AG09319 (cell line): Measurements from ENCODE around the gene NAA11.

ENCODE experiments used
- DNase-seq: peaks from one replicate; pipeline ENCODE4 v3.0.0-alpha.2; 2010; ENCODE audit warnings: low read depth; ENCODE audit errors: extremely low read depth
- CTCF ChIP-seq: IDR thresholded peaks from 2 replicates; pipeline ENCODE4 v1.5.1; 2011; ENCODE audit warnings: low read depth, mild to moderate bottlenecking, inconsistent platforms, low read length, moderate library complexity

NAA11 gene

GRCh38 chr4:79358438-79358837, 32.6 kb upstream of the NAA11 start:
- no peak for TF ChIP-seq CTCF
- no peak for DNase-seq

DNA sequence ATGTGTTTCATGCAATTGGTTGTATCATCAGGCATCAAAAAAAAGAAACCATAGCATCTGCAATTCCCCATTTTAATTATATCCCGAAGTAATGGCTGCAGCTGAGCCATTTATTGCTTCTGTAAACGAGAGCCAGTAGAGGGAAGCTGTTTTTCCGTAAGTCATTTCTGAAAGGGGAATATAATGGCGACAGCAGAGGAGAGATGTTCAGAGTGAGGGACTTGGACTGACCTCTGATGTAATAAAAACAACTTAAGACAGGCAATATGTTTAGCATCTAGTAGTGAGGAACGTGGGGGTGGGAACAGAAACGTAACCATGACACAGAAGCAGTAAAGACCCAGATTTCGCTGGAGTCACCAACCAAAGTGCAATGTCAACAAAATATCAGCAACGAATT, 31.5 kb upstream of the NAA11 start:
- no peak for DNase-seq
- TF ChIP-seq CTCF = no peak

DNA sequence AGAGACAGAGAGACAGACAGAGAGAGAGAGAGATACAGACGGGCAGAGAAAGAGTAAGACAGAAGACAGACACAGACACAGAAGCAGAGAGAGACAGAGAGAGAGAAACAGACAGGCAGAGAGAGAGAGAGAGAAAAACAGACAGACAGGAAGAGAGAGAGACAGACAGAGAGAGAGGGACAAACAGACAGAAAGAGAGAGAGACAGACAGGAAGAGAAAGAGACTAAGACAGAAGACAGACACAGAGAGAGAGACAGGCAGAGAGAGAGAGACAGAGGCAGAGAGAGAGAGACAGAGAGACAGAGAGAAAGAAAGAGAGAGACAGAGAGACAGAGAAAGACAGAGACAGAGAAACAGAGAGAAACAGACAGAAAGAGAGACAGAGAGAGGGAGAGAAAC, 27.2 kb upstream of the NAA11 start:
- no peak for DNase-seq
- no peak for TF ChIP-seq CTCF

DNA sequence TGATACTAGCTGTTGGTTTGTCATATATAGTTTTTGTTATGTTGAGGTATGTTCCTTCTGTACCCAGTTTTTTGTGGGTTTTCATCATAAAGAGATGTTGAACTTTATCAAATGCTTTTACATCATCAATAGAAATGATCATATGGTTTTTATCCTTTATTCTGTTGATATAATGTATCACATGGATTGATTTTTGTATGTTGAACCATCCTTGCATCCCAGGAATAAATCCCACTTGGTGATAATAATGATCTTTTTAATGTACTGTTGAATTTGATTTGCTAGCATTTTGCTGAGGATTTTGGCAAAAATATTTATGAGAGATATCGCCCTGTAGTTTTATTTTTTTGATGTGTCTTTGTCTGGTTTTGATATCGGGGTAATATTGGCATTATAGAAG, 22.5 kb upstream of the NAA11 start:
- no peak for DNase-seq
- TF ChIP-seq CTCF = no peak

- no peak for TF ChIP-seq CTCF
- DNase-seq = no peak
Measured at GRCh38 chr4:79341893-79342653, 16.2 kb upstream of the NAA11 start.

- no peak for TF ChIP-seq CTCF
- DNase-seq = no peak
Measured at GRCh38 chr4:79340568-79340967, 14.7 kb upstream of the NAA11 start.

GRCh38 chr4:79338148-79338547, 12.3 kb upstream of the NAA11 start:
- DNase-seq = no peak
- no peak for TF ChIP-seq CTCF
